Kidney epithelial cell (primary cell): Measurements from ENCODE around the gene INS. TPM values are rescaled to one million over a fixed set of nuclear protein-coding genes. Genes with fewer than 3 reads are reported as not detected.

Source experiments
- DNase-seq: peaks from one replicate; pipeline ENCODE4 v3.0.0-alpha.2; 2010; ENCODE audit warnings: low read depth
- H3K27me3 ChIP-seq: 2 replicates; pipeline ENCODE4 v1.6.0; 2011; ENCODE audit warnings: low read length; ENCODE audit not compliant: control insufficient read depth, insufficient read depth
- H3K36me3 ChIP-seq: 2 replicates; pipeline ENCODE4 v1.5.1; 2011; ENCODE audit warnings: low read length; ENCODE audit not compliant: control insufficient read depth, insufficient read depth
- H3K4me3 ChIP-seq: 2 replicates; pipeline ENCODE4 v1.5.1; 2011; ENCODE audit warnings: low read depth, mild to moderate bottlenecking, control low read depth, low read length
- CTCF ChIP-seq: IDR thresholded peaks from 2 replicates; pipeline ENCODE4 v1.5.1; 2011; ENCODE audit warnings: mild to moderate bottlenecking, moderate library complexity, low read length, control low read depth, inconsistent platforms; ENCODE audit not compliant: insufficient read depth, poor library complexity, severe bottlenecking
- total RNA-seq: library from RNA; depleted of rRNA; stranded (reverse); fragments of >200 nt; gene quantifications from 2 replicates; pipeline ENCODE4 v1.2.3, GENCODE V29; 2015

Gene INS
- not detected in 2 replicates for total RNA-seq

- Histone ChIP-seq H3K36me3 (no peaks in the 10 kb centered on the region), H3K4me3 (no peak within 1 kb of the TSS), H3K27me3 (peaks cover 37% of the 10 kb centered on the region)
- TF ChIP-seq CTCF = no peak
- no peak for DNase-seq
These were observed at the start of gene INS for GRCh38 chr11:2160736-2161259. TSS of gene INS (minus strand) at chr11:2161209. CDS start at chr11:2160971, 238 bp downstream.

DNA sequence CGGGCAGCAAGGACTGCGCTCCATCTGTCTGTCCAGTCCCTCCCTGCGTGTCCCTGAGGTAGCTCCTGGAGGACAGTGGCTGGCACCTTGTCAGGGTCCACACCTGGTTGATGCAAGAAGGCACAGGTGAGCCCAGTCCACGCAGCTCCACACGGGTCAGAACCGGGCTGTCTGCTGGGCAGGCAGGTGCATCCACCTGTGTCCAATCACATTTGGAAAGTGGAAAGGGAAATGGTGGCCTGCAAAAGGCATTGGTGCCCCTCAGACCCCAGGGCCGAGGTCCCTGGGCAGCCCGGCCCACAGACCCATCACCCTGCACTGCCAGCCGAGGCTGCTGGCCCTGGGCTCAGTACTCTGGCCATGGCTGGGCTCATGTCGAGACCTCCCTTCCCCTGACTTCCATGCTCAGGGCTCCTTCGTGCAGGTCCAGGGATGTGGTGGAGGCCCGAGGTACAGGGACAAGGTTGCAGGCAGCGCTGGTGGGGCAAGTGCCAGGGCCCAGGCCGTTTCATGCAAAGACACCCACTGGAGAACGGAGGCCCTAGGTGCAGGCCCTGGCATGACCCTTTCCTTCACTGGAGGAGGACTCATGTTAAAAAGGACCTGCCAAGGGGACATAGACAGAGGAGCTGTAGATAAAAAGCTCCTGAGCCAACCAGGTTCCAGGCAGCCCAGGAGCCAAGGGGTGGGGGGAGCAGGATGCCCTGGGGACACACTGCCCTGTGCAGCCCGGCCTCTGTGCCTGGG is 49.5 kb upstream of the INS start:
- no peak for DNase-seq
- Histone ChIP-seq H3K4me3 (no peak overlapping the region), H3K36me3 (no peaks in the 10 kb centered on the region), H3K27me3 (peaks cover 6% of the 10 kb centered on the region)
- no peak for TF ChIP-seq CTCF

DNA sequence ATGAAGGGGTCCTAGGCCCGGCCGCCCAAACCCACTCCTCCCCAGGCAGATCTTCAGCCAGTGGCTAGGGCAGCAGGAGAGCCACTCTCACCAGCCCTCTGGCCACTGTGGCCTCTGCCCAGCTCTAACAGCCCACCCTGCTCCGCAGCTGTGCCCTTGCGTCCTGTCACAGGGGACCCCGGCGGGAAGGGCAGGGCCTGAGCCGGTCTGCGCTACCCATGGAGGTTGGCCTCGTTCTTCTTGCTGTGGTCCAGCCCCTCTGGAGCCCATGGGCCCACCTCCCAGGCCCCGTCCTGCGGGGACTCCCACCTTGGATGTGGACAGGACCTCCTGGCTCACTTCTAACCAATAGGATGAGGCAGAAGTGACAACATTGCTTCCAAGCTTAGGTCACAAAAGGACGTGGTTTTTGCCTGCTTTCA is 48.9 kb upstream of the INS start:
- no peak overlapping the region for H3K4me3 ChIP-seq
- no peak for DNase-seq
- TF ChIP-seq CTCF = no peak
- H3K27me3 ChIP-seq = peaks cover 4% of the 10 kb centered on the region
- no peaks in the 10 kb centered on the region for H3K36me3 ChIP-seq

- DNase-seq = no peak
- H3K4me3 ChIP-seq = no peak overlapping the region
- no peaks in the 10 kb centered on the region for H3K27me3 ChIP-seq
- TF ChIP-seq CTCF = no peak
- no peaks in the 10 kb centered on the region for H3K36me3 ChIP-seq
These were observed 48.4 kb upstream of the INS start for GRCh38 chr11:2209370-2209801.

GRCh38 chr11:2208691-2209369 is 47.8 kb upstream of the INS start:
- H3K36me3 ChIP-seq = no peaks in the 10 kb centered on the region
- H3K4me3 ChIP-seq = no peak overlapping the region
- no peak for DNase-seq
- H3K27me3 ChIP-seq = no peaks in the 10 kb centered on the region
- TF ChIP-seq CTCF = peak; percentile 34
